ENCODE measurements around the gene CYB5R2.

CYB5R2 gene

DNA sequence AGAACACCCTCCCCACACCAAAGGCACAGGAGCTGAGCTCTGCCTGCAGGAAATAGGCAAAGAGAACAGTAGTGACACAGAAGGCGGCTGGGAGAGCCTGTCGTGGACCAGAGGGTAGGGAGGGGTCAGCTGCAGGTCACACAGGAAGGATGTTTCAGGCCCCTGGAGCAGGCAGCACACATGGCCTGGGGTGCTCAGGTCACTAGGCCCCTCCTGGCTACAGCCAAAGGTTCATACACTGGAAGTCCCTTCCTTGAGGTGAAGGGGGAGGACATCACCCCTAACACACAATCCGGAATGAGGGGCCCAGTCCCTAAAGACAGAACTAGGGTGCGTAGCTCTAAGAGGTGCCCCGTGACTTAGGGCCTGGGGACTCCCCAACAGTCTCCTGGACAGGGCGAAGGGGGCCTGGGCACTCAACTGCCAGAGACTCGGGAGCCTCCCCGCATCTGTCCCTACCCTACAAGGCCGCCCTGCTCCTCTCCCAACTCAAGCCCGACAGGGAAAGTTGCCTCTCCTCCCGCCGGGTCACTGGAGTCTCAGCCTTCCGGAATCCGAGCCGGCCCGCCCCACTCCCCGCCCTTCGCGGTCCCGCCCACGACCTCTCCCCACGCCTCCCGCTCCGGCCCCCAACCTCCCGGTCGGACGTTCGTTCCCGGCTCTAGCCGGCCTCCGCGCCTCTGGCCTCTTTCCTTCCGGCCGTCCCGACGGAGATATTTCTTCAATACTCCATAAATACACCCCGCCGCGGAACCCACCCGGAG lies at the start of gene CYB5R2:
Gene CYB5R2 (minus strand): TSS at position 541 of the 764 bp plus-strand sequence. CDS start 675 bp downstream, outside the sequence.
- peaks cover 0 to 6% of the 10 kb centered on the region in 2 donors for H3K4me1 ChIP-seq (ENCODE audit: control insufficient read depth in 1 of 2, insufficient read depth in 2 of 2, low read length in 2 of 2)
- H3K27ac ChIP-seq (ENCODE audit: low read length): no peak within 1 kb of the TSS
- H3K4me3 ChIP-seq (ENCODE audit: low read depth in 1 of 2, low read length in 2 of 2): peak within 1 kb of the TSS; percentile 56 to 60
- peaks cover 5% of the 10 kb centered on the region for H3K27me3 ChIP-seq (ENCODE audit: low read depth, low read length)
- H3K9me3 ChIP-seq (ENCODE audit: control insufficient read depth in 1 of 2, low read length in 2 of 2): no peaks in the 10 kb centered on the region
- H3K36me3 ChIP-seq (ENCODE audit: control insufficient read depth in 1 of 2, insufficient read depth in 2 of 2, low read length in 2 of 2): no peaks in the 10 kb centered on the region

DNA sequence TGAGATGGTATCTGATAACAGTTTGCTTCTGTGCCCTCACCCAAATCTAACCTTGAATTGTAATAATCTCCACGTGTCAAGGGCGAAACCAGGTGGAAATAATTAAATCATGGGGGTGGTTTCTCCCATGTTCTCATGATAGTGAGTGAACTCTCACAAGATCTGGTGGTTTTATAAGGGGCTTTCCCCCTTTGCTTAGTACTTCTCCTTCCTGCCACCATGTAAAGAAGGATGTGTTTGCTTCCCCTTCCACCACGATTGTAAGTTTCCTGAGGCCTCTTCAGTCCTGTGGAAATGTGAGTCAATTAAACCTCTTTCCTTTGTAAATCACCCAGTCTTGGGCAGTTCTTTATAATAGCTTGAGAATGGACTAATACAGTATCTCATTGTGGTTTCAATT lies 41.5 kb upstream of the CYB5R2 start:
- no peak overlapping the region for H3K27ac ChIP-seq (ENCODE audit: low read length)
- no peaks in the 10 kb centered on the region for H3K4me1 ChIP-seq (ENCODE audit: control insufficient read depth in 1 of 2, insufficient read depth in 2 of 2, low read length in 2 of 2)

DNA sequence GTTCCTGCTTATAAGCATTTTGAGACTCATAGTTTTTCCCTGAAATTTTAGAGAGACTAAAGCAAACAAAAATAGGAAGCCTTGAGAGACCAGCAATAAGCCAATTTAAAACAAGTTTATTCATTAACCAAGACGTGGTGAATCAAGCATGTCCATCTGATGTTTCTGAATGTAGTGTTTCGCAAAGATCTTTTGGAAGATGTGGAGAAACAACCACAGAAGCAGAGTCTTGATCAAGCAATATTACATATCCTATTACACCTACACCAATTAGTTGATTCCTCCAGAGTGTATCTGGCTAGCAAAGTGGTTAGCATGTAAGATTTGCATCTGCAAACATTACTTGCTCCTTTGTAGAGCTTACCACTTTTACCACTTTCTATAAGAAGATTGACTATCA lies 33.1 kb upstream of the CYB5R2 start, which contains the start of gene OVCH2:
Gene OVCH2 (minus strand): TSS at position 101 of the 400 bp plus-strand sequence. CDS start 83 bp downstream, at position 18.
- no peak within 1 kb of the TSS for H3K27ac ChIP-seq (ENCODE audit: low read length)
- no peak within 1 kb of the TSS for H3K4me3 ChIP-seq (ENCODE audit: low read depth in 1 of 2, low read length in 2 of 2)
- H3K36me3 ChIP-seq (ENCODE audit: control insufficient read depth in 1 of 2, insufficient read depth in 2 of 2, low read length in 2 of 2): no peaks in the 10 kb centered on the region
- no peaks in the 10 kb centered on the region for H3K9me3 ChIP-seq (ENCODE audit: control insufficient read depth in 1 of 2, low read length in 2 of 2)
- H3K27me3 ChIP-seq (ENCODE audit: low read depth, low read length): no peaks in the 10 kb centered on the region
- H3K4me1 ChIP-seq (ENCODE audit: control insufficient read depth in 1 of 2, insufficient read depth in 2 of 2, low read length in 2 of 2): no peaks in the 10 kb centered on the region

More for the DNA sequence above, 41.5 kb upstream of the CYB5R2 start:
- H3K9me3 ChIP-seq (ENCODE audit: control insufficient read depth in 1 of 2, low read length in 2 of 2): no peaks in the 10 kb centered on the region
- H3K36me3 ChIP-seq (ENCODE audit: control insufficient read depth in 1 of 2, insufficient read depth in 2 of 2, low read length in 2 of 2): no peaks in the 10 kb centered on the region
- H3K4me3 ChIP-seq (ENCODE audit: low read depth in 1 of 2, low read length in 2 of 2): no peak overlapping the region
- H3K27me3 ChIP-seq (ENCODE audit: low read depth, low read length): no peaks in the 10 kb centered on the region

DNA sequence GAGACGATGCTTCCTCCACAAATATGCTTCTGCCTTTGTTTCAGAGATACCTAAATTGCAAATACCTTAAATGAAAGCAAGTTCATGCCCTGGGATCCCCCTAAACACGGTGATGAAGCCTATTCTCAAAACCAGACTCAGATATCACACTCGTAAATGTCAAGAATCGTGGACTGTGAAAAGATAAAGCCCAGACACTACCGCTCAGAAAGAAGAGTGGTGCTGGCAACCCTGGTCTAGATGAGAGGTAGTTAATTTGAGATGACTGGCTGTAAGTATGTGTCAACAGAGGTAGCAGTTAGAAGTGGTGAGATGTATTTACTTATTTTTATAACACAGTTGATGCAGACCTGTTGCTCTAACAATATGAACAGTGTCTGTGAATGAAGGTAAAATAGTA lies 30.4 kb upstream of the CYB5R2 start:
- Histone ChIP-seq H3K27me3 (ENCODE audit: low read depth, low read length) (no peaks in the 10 kb centered on the region), H3K4me1 (ENCODE audit: control insufficient read depth in 1 of 2, insufficient read depth in 2 of 2, low read length in 2 of 2) (no peaks in the 10 kb centered on the region), H3K9me3 (ENCODE audit: control insufficient read depth in 1 of 2, low read length in 2 of 2) (no peaks in the 10 kb centered on the region), H3K27ac (ENCODE audit: low read length) (no peak overlapping the region), H3K36me3 (ENCODE audit: control insufficient read depth in 1 of 2, insufficient read depth in 2 of 2, low read length in 2 of 2) (no peaks in the 10 kb centered on the region), H3K4me3 (ENCODE audit: low read depth in 1 of 2, low read length in 2 of 2) (no peak overlapping the region)

DNA sequence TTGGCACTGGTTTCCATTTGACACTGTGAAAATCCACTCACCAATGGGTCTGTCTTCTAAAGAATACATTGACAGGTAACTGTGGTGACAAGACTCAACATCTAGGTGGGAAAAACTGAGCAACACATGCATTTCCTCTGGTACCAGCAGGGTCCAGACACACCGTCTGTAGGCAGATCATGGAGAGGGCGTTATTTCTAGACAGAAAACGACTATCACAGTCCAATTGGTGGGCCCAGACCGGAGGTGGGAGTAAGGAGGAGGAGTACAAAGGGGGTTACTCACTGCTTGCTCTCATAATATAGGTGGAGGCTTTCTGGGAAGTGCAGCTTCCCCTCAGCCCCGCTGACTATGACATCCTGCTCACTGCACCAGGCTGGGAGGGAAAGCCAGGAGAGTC lies 23.1 kb upstream of the CYB5R2 start:
- Histone ChIP-seq H3K36me3 (ENCODE audit: control insufficient read depth in 1 of 2, insufficient read depth in 2 of 2, low read length in 2 of 2) (no peaks in the 10 kb centered on the region), H3K4me3 (ENCODE audit: low read depth in 1 of 2, low read length in 2 of 2) (no peak overlapping the region), H3K27ac (ENCODE audit: low read length) (no peak overlapping the region), H3K27me3 (ENCODE audit: low read depth, low read length) (no peaks in the 10 kb centered on the region), H3K4me1 (ENCODE audit: control insufficient read depth in 1 of 2, insufficient read depth in 2 of 2, low read length in 2 of 2) (no peaks in the 10 kb centered on the region), H3K9me3 (ENCODE audit: control insufficient read depth in 1 of 2, low read length in 2 of 2) (no peaks in the 10 kb centered on the region)

DNA sequence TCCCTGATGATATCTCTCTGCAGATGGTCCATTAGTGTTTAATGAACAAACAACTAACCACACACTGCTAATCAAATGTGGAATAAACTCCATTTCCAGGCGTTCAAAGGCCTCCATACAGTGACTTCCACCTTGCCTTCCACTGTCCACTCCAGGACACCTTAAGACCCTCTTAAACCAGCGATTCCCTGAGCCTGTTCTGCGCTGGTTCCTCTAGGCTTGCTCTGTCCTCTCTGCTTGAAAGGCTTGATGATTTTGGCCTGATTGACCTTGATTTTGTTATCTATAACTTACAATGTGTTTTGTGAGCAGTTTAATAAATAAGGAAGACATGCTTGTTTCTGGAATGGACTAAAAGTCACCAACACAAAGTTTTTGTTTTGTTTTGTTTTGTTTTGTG lies 20.9 kb upstream of the CYB5R2 start:
- Histone ChIP-seq H3K27ac (ENCODE audit: low read length) (no peak overlapping the region), H3K4me3 (ENCODE audit: low read depth in 1 of 2, low read length in 2 of 2) (peak overlapping the region in 1 of 2 donors; percentile 19), H3K36me3 (ENCODE audit: control insufficient read depth in 1 of 2, insufficient read depth in 2 of 2, low read length in 2 of 2) (no peaks in the 10 kb centered on the region), H3K4me1 (ENCODE audit: control insufficient read depth in 1 of 2, insufficient read depth in 2 of 2, low read length in 2 of 2) (no peaks in the 10 kb centered on the region), H3K9me3 (ENCODE audit: control insufficient read depth in 1 of 2, low read length in 2 of 2) (no peaks in the 10 kb centered on the region), H3K27me3 (ENCODE audit: low read depth, low read length) (no peaks in the 10 kb centered on the region)

DNA sequence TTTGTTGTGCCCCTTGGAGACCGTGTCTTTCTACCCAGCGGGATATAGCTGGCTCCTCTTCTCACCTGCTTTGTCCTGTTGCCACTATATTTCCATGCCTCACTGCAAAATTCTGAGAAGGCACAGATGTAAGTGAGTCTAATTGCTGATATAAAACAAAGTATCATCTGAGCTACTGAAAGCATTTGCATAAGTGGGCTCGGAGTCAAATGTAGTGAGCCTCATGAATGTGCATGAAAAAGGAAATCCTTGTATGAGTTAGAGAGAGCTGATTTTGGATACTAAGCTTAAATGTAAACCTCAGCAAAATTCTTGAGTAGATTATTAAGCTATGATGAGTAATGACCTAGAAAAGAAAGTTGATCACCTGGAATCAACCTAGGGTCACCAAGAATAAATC lies 19.1 kb upstream of the CYB5R2 start:
- Histone ChIP-seq H3K27ac (ENCODE audit: low read length) (no peak overlapping the region), H3K4me1 (ENCODE audit: control insufficient read depth in 1 of 2, insufficient read depth in 2 of 2, low read length in 2 of 2) (no peaks in the 10 kb centered on the region), H3K27me3 (ENCODE audit: low read depth, low read length) (no peaks in the 10 kb centered on the region), H3K9me3 (ENCODE audit: control insufficient read depth in 1 of 2, low read length in 2 of 2) (no peaks in the 10 kb centered on the region), H3K4me3 (ENCODE audit: low read depth in 1 of 2, low read length in 2 of 2) (no peak overlapping the region), H3K36me3 (ENCODE audit: control insufficient read depth in 1 of 2, insufficient read depth in 2 of 2, low read length in 2 of 2) (no peaks in the 10 kb centered on the region)

DNA sequence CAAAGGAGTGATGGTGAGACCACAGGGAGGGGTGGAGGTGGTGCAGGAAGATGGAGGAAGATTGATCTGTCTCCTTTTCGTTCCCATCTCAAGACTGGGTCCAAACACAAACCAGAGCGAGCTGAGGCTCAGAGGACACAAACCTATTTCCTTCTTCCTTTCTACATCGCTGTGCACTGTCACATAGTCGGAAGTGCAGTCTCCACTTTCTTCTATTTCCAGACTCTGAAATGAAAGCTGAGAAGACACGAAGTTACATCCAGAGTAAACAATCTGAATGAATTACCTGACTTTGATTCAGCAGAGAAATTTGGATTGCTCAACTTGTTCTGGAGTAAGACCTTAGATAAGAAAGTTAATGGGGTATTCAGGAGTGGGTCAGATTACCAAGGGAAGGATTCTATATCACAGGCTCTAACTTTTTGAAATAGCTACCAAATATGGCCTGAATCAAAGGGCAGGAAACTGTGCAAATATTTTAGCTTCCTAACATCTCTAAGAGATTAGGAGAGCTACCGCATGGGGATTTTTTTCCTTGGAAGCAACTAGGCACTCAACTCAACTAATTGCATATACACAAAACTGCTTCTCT lies 18.6 kb upstream of the CYB5R2 start:
- no peaks in the 10 kb centered on the region for H3K4me1 ChIP-seq (ENCODE audit: control insufficient read depth in 1 of 2, insufficient read depth in 2 of 2, low read length in 2 of 2)
- no peak overlapping the region for H3K27ac ChIP-seq (ENCODE audit: low read length)

DNA sequence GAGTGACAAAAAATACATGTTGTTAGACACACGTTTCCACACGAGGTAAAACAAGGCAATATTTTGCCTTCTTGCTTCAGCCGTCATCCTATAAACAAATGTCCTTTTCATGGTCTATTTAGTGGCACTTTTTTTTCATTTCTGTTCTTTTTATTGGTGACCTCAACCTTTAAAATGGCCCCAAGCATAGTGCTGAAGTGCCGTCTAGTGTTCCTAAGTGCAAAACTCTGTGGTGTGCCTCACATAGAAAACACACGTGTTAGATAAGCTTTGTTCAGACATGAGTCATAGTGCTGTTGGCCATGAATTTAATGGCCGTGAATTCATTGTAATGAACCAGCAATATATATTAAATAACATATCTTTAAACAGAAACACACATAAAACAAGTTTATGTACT lies 17.3 kb upstream of the CYB5R2 start:
- Histone ChIP-seq H3K4me1 (ENCODE audit: control insufficient read depth in 1 of 2, insufficient read depth in 2 of 2, low read length in 2 of 2) (no peaks in the 10 kb centered on the region), H3K27ac (ENCODE audit: low read length) (no peak overlapping the region), H3K27me3 (ENCODE audit: low read depth, low read length) (no peaks in the 10 kb centered on the region), H3K4me3 (ENCODE audit: low read depth in 1 of 2, low read length in 2 of 2) (no peak overlapping the region), H3K9me3 (ENCODE audit: control insufficient read depth in 1 of 2, low read length in 2 of 2) (no peaks in the 10 kb centered on the region), H3K36me3 (ENCODE audit: control insufficient read depth in 1 of 2, insufficient read depth in 2 of 2, low read length in 2 of 2) (no peaks in the 10 kb centered on the region)

More for the DNA sequence above, 18.6 kb upstream of the CYB5R2 start:
- H3K9me3 ChIP-seq (ENCODE audit: control insufficient read depth in 1 of 2, low read length in 2 of 2): no peaks in the 10 kb centered on the region
- no peaks in the 10 kb centered on the region for H3K36me3 ChIP-seq (ENCODE audit: control insufficient read depth in 1 of 2, insufficient read depth in 2 of 2, low read length in 2 of 2)
- no peaks in the 10 kb centered on the region for H3K27me3 ChIP-seq (ENCODE audit: low read depth, low read length)
- H3K4me3 ChIP-seq (ENCODE audit: low read depth in 1 of 2, low read length in 2 of 2): no peak overlapping the region

DNA sequence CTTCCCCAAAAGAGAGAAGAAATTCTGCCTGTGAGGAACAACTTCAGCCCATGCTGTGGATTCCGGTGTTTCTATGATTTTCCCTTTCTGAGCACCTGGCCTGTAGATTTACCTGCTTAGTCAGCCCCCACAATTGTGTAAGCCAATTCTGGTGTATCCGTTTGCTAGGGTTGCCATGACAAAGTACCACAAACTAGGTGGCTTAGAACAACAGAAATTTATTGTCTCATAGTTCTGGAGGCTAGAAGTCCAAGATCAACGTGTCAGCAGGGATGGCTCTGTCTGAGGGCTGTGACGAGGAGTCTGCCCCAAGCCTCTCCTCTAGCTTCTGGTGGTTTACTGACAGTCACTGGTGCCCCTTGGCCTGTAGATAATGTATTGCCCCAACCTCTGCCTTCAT lies 15.9 kb upstream of the CYB5R2 start:
- H3K36me3 ChIP-seq (ENCODE audit: control insufficient read depth in 1 of 2, insufficient read depth in 2 of 2, low read length in 2 of 2): no peaks in the 10 kb centered on the region
- no peak overlapping the region for H3K4me3 ChIP-seq (ENCODE audit: low read depth in 1 of 2, low read length in 2 of 2)
- no peaks in the 10 kb centered on the region for H3K4me1 ChIP-seq (ENCODE audit: control insufficient read depth in 1 of 2, insufficient read depth in 2 of 2, low read length in 2 of 2)
- no peaks in the 10 kb centered on the region for H3K9me3 ChIP-seq (ENCODE audit: control insufficient read depth in 1 of 2, low read length in 2 of 2)
- no peak overlapping the region for H3K27ac ChIP-seq (ENCODE audit: low read length)
- no peaks in the 10 kb centered on the region for H3K27me3 ChIP-seq (ENCODE audit: low read depth, low read length)

DNA sequence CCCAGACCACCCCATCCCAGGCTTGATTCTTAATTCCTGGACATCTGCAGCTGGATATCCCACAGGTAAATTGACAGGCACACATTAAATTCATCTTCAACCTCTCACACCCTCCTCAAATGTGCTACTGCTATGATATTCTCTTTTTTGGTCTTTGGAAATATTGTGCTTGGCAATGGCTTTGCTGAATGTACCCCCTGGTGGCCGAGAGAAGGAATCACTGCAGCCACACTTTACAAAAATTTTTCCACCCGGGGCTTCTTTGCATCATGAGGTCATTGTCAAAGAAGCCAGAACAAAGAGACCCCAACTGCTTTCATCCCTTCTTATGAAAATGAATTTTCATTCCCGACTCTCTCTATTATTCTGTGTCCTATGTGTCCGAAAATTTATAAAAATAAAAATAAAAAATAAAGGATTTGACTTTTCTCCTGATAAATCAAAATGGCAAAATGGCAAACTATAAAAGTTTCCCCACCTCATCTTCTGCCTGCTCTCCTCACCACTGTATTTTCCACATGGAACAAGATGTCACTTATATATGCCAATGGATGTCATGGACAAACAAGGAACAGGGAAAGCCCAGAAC lies 15.0 kb upstream of the CYB5R2 start:
- H3K4me3 ChIP-seq (ENCODE audit: low read depth in 1 of 2, low read length in 2 of 2): no peak overlapping the region
- H3K36me3 ChIP-seq (ENCODE audit: control insufficient read depth in 1 of 2, insufficient read depth in 2 of 2, low read length in 2 of 2): no peaks in the 10 kb centered on the region
- H3K9me3 ChIP-seq (ENCODE audit: control insufficient read depth in 1 of 2, low read length in 2 of 2): no peaks in the 10 kb centered on the region
- H3K4me1 ChIP-seq (ENCODE audit: control insufficient read depth in 1 of 2, insufficient read depth in 2 of 2, low read length in 2 of 2): no peaks in the 10 kb centered on the region
- H3K27me3 ChIP-seq (ENCODE audit: low read depth, low read length): no peaks in the 10 kb centered on the region
- no peak overlapping the region for H3K27ac ChIP-seq (ENCODE audit: low read length)
